Measurements from ENCODE around the gene C1GALT1.
A peak's percentile ranks its signal among the peaks of the same experiment; 100 is the strongest.

Gene C1GALT1

GRCh38 chr7:7182156-7183060 lies at the start of gene C1GALT1:
C1GALT1 (plus strand) TSS chr7:7182544; CDS start chr7:7234320, 51,776 bp downstream.
- H3K36me3 ChIP-seq (ENCODE audit: control insufficient read depth in 2 of 2, insufficient read depth in 1 of 2, low read length in 2 of 2), result no peaks in the 10 kb centered on the region
- peak within 1 kb of the TSS; percentile 96 for H3K4me3 ChIP-seq (ENCODE audit: low read depth, low read length)
- no peaks in the 10 kb centered on the region for H3K9me3 ChIP-seq (ENCODE audit: control insufficient read depth, insufficient read depth, low read depth, low read length)
- H3K4me1 ChIP-seq (ENCODE audit: control insufficient read depth, insufficient read depth, low read length), result peaks cover 1% of the 10 kb centered on the region; the same call in 1 of the 2 replicates
- ChIA-PET POLR2A (interaction anchor here (0.8 to 1.5 kb wide), 4 partner anchors 8 to 83 kb away, joined by 3 to 4 read pairs (median 3); no protein-coding TSS in a partner anchor), CTCF (interaction anchor here (0.6 to 1.5 kb wide), 5 partner anchors 8 to 1114 kb away, joined by 3 to 7 read pairs (median 5); no protein-coding TSS in a partner anchor)
- H3K27ac ChIP-seq (ENCODE audit: extremely low read depth, low read depth, low read length), result peak within 1 kb of the TSS; percentile 72
- TF ChIP-seq ZNF777 (tag by site-specific recombination; IDR thresholded peaks at IDR 0.05; ENCODE audit: borderline replicate concordance) (no peak), ZNF133 (tag by site-specific recombination; IDR thresholded peaks at IDR 0.05) (no peak), ZNF24 (tag by site-specific recombination; IDR thresholded peaks at IDR 0.05) (0 out of 2 replicates have a peak, but pooled peaks have one; percentile 16), ZNF394 (tag by site-specific recombination; IDR thresholded peaks at IDR 0.05; ENCODE audit: borderline replicate concordance) (0 out of 2 replicates have a peak, but pooled peaks have one; percentile 17), EGR2 (tag by site-specific recombination; IDR thresholded peaks at IDR 0.05; ENCODE audit: low read depth) (no peak), ZNF341 (tag by site-specific recombination; IDR thresholded peaks at IDR 0.05; ENCODE audit: low read depth) (peak; percentile 27; the same call in 1 of the 2 replicates), YY1 (tag by site-specific recombination; IDR thresholded peaks at IDR 0.05) (0 out of 2 replicates have a peak, but pooled peaks have one; percentile 28), ZNF398 (tag by site-specific recombination; IDR thresholded peaks at IDR 0.05) (peak; percentile 82), TRIM28 (IDR thresholded peaks at IDR 0.05; ENCODE audit: borderline replicate concordance, low read length) (0 out of 2 replicates have a peak, but pooled peaks have one; percentile 64), KLF16 (tag by site-specific recombination; IDR thresholded peaks at IDR 0.05) (peak; percentile 21; the same call in 1 of the 2 replicates), GLIS2 (tag by site-specific recombination; IDR thresholded peaks at IDR 0.05) (0 out of 2 replicates have a peak, but pooled peaks have one; percentile 0), ZNF571 (tag by site-specific recombination; IDR thresholded peaks at IDR 0.05) (no peak), IKZF3 (tag by site-specific recombination; IDR thresholded peaks at IDR 0.05) (0 out of 2 replicates have a peak, but pooled peaks have one; percentile 41), ZNF629 (tag by site-specific recombination; IDR thresholded peaks at IDR 0.05) (0 out of 2 replicates have a peak, but pooled peaks have one; percentile 10), ZNF692 (tag by site-specific recombination; IDR thresholded peaks at IDR 0.05) (peak; percentile 6; the same call in 1 of the 2 replicates), TSHZ1 (tag by site-specific recombination; IDR thresholded peaks at IDR 0.05; ENCODE audit: borderline replicate concordance) (no peak), ZNF548 (tag by site-specific recombination; IDR thresholded peaks at IDR 0.05) (no peak), KLF7 (tag by site-specific recombination; IDR thresholded peaks at IDR 0.05; ENCODE audit: borderline replicate concordance) (0 out of 2 replicates have a peak, but pooled peaks have one; percentile 15), SP3 (tag by site-specific recombination; IDR thresholded peaks at IDR 0.05) (peak; percentile 86), KLF17 (tag by site-specific recombination; IDR thresholded peaks at IDR 0.05) (no peak), ZBTB17 (tag by site-specific recombination; IDR thresholded peaks at IDR 0.05) (peak; percentile 56), ZNF266 (tag by site-specific recombination; IDR thresholded peaks at IDR 0.05; ENCODE audit: low read depth) (no peak), PATZ1 (tag by site-specific recombination; IDR thresholded peaks at IDR 0.05) (peak; percentile 64), ZBTB48 (tag by site-specific recombination; IDR thresholded peaks at IDR 0.05) (peak; percentile 81), KLF9 (tag by site-specific recombination; IDR thresholded peaks at IDR 0.05; ENCODE audit: low read depth) (peak; percentile 45; the same call in 1 of the 2 replicates), MZF1 (tag by site-specific recombination; IDR thresholded peaks at IDR 0.05; ENCODE audit: borderline replicate concordance) (peak; percentile 84)

All from HEK293 (cell line).